IMR-90 (cell line): Measurements from ENCODE around the gene PGS1. TPM values are rescaled to one million over a fixed set of nuclear protein-coding genes. Genes with fewer than 3 reads are reported as not detected.

ENCODE experiments used
- ATAC-seq: fragments of 200-7000 bp; cut with Tn5 transposase; 2 replicates; pipeline ENCODE4 v1.9.1; 2020; ENCODE audit warnings: low read depth, mild to moderate bottlenecking, moderate library complexity
- BruUV-seq: library from RNA; stranded (reverse); fragments of 400-500 nt; replicated peaks from 2 replicates; lab custom pipeline; 2021; lab: Mats Ljungman, UMichigan
- CTCF ChIA-PET: fragments of 300-600 bp; formaldehyde crosslinking; extraction: SDS; loops from one replicate; lab custom pipeline; 2021; ENCODE audit warnings: antibody characterized with exemption; lab: Yijun Ruan, JAX
- POLR2A ChIA-PET: fragments of 300-600 bp; sonication (Branson Sonifier 250); formaldehyde crosslinking; loops from one replicate; lab custom pipeline; 2022; ENCODE audit warnings: antibody characterized with exemption; ENCODE audit not compliant: unreplicated experiment; lab: Charles Lee
- DNase-seq: peaks from one replicate; pipeline ENCODE4 v3.0.0; 2013
- H2AFZ ChIP-seq: replicated peaks from 2 replicates; pipeline ENCODE3; 2013; ENCODE audit warnings: low read length, mild to moderate bottlenecking; ENCODE audit not compliant: poor library complexity
- H2AK5ac ChIP-seq: 2 replicates; pipeline ENCODE4 v1.6.1; 2013; ENCODE audit warnings: low read depth, low read length, inconsistent platforms
- H2AK9ac ChIP-seq: replicated peaks from 2 replicates; pipeline ENCODE3; 2013; ENCODE audit warnings: mild to moderate bottlenecking, low read depth, low read length, moderate library complexity; ENCODE audit not compliant: poor library complexity
- H2BK120ac ChIP-seq: 2 replicates; pipeline ENCODE4 v1.6.1; 2013; ENCODE audit warnings: low read depth, low read length, inconsistent platforms
- H2BK15ac ChIP-seq: 3 replicates; pipeline ENCODE4 v1.6.1; 2013; ENCODE audit warnings: low read depth, low read length, inconsistent platforms
- H2BK20ac ChIP-seq: 2 replicates; pipeline ENCODE4 v1.6.1; 2013; ENCODE audit warnings: low read depth, mild to moderate bottlenecking, inconsistent platforms, low read length, moderate library complexity
- H2BK5ac ChIP-seq: 2 replicates; pipeline ENCODE4 v1.6.1; 2013; ENCODE audit warnings: mild to moderate bottlenecking, low read depth, low read length, inconsistent platforms; ENCODE audit not compliant: poor library complexity, severe bottlenecking
- H3K14ac ChIP-seq: replicated peaks from 2 replicates; pipeline ENCODE4 v1.6.1; 2013; ENCODE audit warnings: low read depth, low read length, inconsistent platforms
- H3K18ac ChIP-seq: 2 replicates; pipeline ENCODE4 v1.6.1; 2013; ENCODE audit warnings: low read depth, low read length, control low read depth
- H3K23ac ChIP-seq: 2 replicates; pipeline ENCODE4 v1.6.1; 2013; ENCODE audit warnings: low read depth, low read length, inconsistent platforms
- H3K27ac ChIP-seq: 2 replicates; pipeline ENCODE4 v1.5.1; 2013; ENCODE audit warnings: mild to moderate bottlenecking, control low read depth, low read length; ENCODE audit not compliant: insufficient read depth
- H3K27me3 ChIP-seq: 2 replicates; pipeline ENCODE4 v1.6.1; 2013; ENCODE audit warnings: low read length; ENCODE audit not compliant: control insufficient read depth, insufficient read depth
- H3K36me3 ChIP-seq: 2 replicates; pipeline ENCODE4 v1.6.1; 2013; ENCODE audit warnings: low read length, mixed read lengths; ENCODE audit not compliant: control insufficient read depth, insufficient read depth
- H3K4ac ChIP-seq: 2 replicates; pipeline ENCODE4 v1.6.1; 2013; ENCODE audit warnings: low read depth, low read length, inconsistent platforms
- H3K4me1 ChIP-seq: 2 replicates; pipeline ENCODE4 v1.6.1; 2013; ENCODE audit warnings: low read length, mixed read lengths; ENCODE audit not compliant: control insufficient read depth, insufficient read depth
- H3K4me2 ChIP-seq: 2 replicates; pipeline ENCODE4 v1.6.1; 2013; ENCODE audit warnings: low read depth, mild to moderate bottlenecking, control low read depth, low read length, moderate library complexity
- H3K4me3 ChIP-seq: 2 replicates; pipeline ENCODE4 v1.5.1; 2013; ENCODE audit warnings: low read depth, mild to moderate bottlenecking, control low read depth, low read length, moderate library complexity; ENCODE audit not compliant: insufficient read depth
- H3K56ac ChIP-seq: 2 replicates; pipeline ENCODE4 v1.6.1; 2013; ENCODE audit warnings: low read length, inconsistent platforms; ENCODE audit not compliant: insufficient read depth; ENCODE audit errors: extremely low read depth
- H3K79me1 ChIP-seq, 2 experiments: 2 replicates each; pipeline ENCODE4 v1.6.1; 2013; ENCODE audit warnings: low read length in 2 of 2, inconsistent platforms in 1 of 2, low read depth in 1 of 2
- H3K9ac ChIP-seq: 2 replicates; pipeline ENCODE4 v1.6.1; 2013; ENCODE audit warnings: low read depth, low read length, control low read depth
- H3K9me1 ChIP-seq: 2 replicates; pipeline ENCODE4 v1.6.1; 2013; ENCODE audit warnings: low read length, inconsistent platforms; ENCODE audit not compliant: insufficient read depth
- H3K9me3 ChIP-seq: 2 replicates; pipeline ENCODE4 v1.6.1; 2013; ENCODE audit warnings: low read length; ENCODE audit not compliant: control insufficient read depth, insufficient read depth
- H4K20me1 ChIP-seq: 2 replicates; pipeline ENCODE4 v1.6.1; 2013; ENCODE audit warnings: low read length, inconsistent platforms; ENCODE audit not compliant: insufficient read depth
- H4K5ac ChIP-seq: 2 replicates; pipeline ENCODE4 v1.6.1; 2013; ENCODE audit warnings: mild to moderate bottlenecking, low read depth, low read length, control low read depth
- H4K8ac ChIP-seq, 2 experiments: 2 replicates each; pipeline ENCODE4 v1.6.1; 2013; ENCODE audit warnings: low read depth in 2 of 2, low read length in 2 of 2, control low read depth in 1 of 2, inconsistent platforms in 1 of 2
- H4K91ac ChIP-seq: 2 replicates; pipeline ENCODE4 v1.6.1; 2013; ENCODE audit warnings: low read depth, low read length, inconsistent platforms; ENCODE audit not compliant: insufficient read depth
- BHLHE40 ChIP-seq: fragments of 150-350 bp; IDR thresholded peaks from 2 replicates; pipeline ENCODE4 v1.6.1; 2016; ENCODE audit warnings: mild to moderate bottlenecking, low read depth, low read length
- CEBPB ChIP-seq: IDR thresholded peaks from 2 replicates; pipeline ENCODE4 v1.6.1; 2012; ENCODE audit warnings: low read depth, low read length, improper control_type of control experiment
- CHD1 ChIP-seq: IDR thresholded peaks from 2 replicates; pipeline ENCODE4 v1.6.1; 2012; ENCODE audit warnings: low read depth, low read length, improper control_type of control experiment
- FOS ChIP-seq: fragments of 150-350 bp; IDR thresholded peaks from 2 replicates; pipeline ENCODE4 v1.6.1; 2016; ENCODE audit warnings: low read depth, low read length
- MAFK ChIP-seq: IDR thresholded peaks from 2 replicates; pipeline ENCODE4 v1.6.1; 2012; ENCODE audit warnings: low read depth, low read length, improper control_type of control experiment
- MAZ ChIP-seq: IDR thresholded peaks from 2 replicates; pipeline ENCODE4 v1.6.1; 2012; ENCODE audit warnings: low read depth, mild to moderate bottlenecking, low read length, improper control_type of control experiment, moderate library complexity, borderline replicate concordance
- MXI1 ChIP-seq: IDR thresholded peaks from 2 replicates; pipeline ENCODE4 v1.6.1; 2012; ENCODE audit warnings: low read depth, mild to moderate bottlenecking, low read length, moderate library complexity, borderline replicate concordance
- NFE2L2 ChIP-seq: fragments of 150-350 bp; IDR thresholded peaks from 2 replicates; pipeline ENCODE4 v1.6.1; 2016; ENCODE audit warnings: low read depth, mild to moderate bottlenecking, low read length
- POLR2A ChIP-seq: IDR thresholded peaks from 2 replicates; pipeline ENCODE4 v1.6.1; 2012; ENCODE audit warnings: mild to moderate bottlenecking, low read depth, low read length
- RAD21 ChIP-seq: IDR thresholded peaks from 2 replicates; pipeline ENCODE4 v1.6.1; 2012; ENCODE audit warnings: low read length, improper control_type of control experiment
- RFX5 ChIP-seq: IDR thresholded peaks from 2 replicates; pipeline ENCODE4 v1.8.0; 2012; ENCODE audit warnings: low read depth, mild to moderate bottlenecking, low read length, moderate library complexity
- WGBS, 2 experiments: methylation state at CpG; one replicate each; pipeline versions ENCODE4 v1.1.5 to v1.1.7; 2013; ENCODE audit warnings: missing lambda C conversion rate in 2 of 2; ENCODE audit not compliant: insufficient read length in 1 of 2; ENCODE audit errors: extremely low coverage in 2 of 2; 5-methylcytosine and 5-hydroxymethylcytosine counted together
- dilution Hi-C: fragments of 300-500 bp; cut with HindIII; formaldehyde crosslinking; loops from one replicate; pipeline ENCODE4 v1.14.3; 2018; ENCODE audit warnings: low sequenced_read_pairs; ENCODE audit not compliant: unreplicated experiment
- in situ Hi-C: fragments of 300-500 bp; cut with MboI; formaldehyde crosslinking; loops from 3 replicates; pipeline ENCODE4 v1.14.3; 2019; ENCODE audit warnings: low sequenced_read_pairs, inconsistent platforms, mixed read lengths
- intact Hi-C: fragments of 100-400 bp; cut with micrococcal nuclease; formaldehyde crosslinking; loops from 2 replicates; pipeline ENCODE4 v1.10.0; 2022
- polyA plus RNA-seq, 3 experiments: library from polyadenylated mRNA; depleted of rRNA; stranded (reverse); fragments of >200 nt; gene quantifications; 2 replicates each; pipeline ENCODE4 v1.2.3, GENCODE V29; 2012; ENCODE audit warnings: low replicate concordance in 1 of 3
- total RNA-seq: library from RNA; depleted of rRNA; stranded (reverse); fragments of >200 nt; gene quantifications from 2 replicates; pipeline ENCODE4 v1.2.3, GENCODE V29; 2012
- TF ChIP-seq, protein P1 (sequence below): fragments of 150-350 bp; IDR thresholded peaks from 2 replicates; pipeline ENCODE4 v1.6.1; 2017; ENCODE audit warnings: mild to moderate bottlenecking, antibody characterized with exemption, low read length, low read depth
- TF ChIP-seq, protein P2 (sequence below): conservative IDR thresholded peaks from 2 replicates; pipeline ENCODE4 v1.5.1; 2012; ENCODE audit warnings: mild to moderate bottlenecking, low read depth, low read length, improper control_type of control experiment

PGS1 gene
- total and polyA plus RNA-seq, 2 of the 4 experiments (the other 2 are of a cell fraction) = 18.5 to 43.2 TPM

DNA sequence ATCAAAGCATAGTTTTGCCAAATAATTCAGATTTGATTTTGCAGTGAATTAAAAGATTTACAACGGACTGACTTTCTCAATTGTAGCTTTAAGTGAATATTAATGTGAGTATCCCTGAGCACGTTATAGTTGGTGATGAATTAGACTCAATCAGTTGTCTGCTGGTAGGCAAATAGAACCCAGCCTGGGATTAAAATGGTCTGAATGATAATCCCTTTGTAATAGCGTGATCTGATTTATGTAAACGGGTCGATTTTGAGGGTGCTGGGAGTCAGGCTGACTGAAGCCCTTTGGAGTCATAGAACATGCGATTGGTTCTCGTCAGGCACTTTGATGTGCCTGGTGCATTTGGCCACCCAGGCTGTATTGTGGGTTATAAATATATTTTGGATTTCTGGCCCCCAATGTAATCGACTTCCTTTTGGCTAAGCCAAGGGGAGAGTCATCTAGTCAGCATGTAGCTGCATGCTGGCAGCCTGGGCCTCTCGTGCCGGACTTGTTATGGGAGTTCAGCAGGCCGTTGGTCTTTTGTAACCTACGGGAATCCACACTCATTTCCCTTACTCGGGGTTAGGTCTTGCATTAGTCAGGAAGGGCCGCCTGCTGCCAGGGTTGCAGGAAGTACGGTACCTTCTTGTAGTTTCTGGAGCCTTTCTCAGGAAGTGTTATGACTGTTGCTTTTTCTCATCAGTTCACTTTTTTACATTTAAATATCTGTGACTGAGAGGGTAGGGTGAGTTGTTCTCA is 5.4 kb downstream of the PGS1 start:
- H3K4me2 ChIP-seq = peak overlapping the region; percentile 77
- H3K27ac ChIP-seq = peak overlapping the region; percentile 95
- H3K4me3 ChIP-seq = no peak overlapping the region
- ChIA-PET POLR2A (no interaction called here), CTCF (interaction anchor here (0.6 to 1.7 kb wide), 2 partner anchors 23 to 73 kb away, joined by 4 read pairs; no protein-coding TSS in a partner anchor)
- in situ Hi-C loops = no loop called here
- H3K79me1 ChIP-seq = peaks cover 5 to 77% of the 10 kb centered on the region in 2 experiments
- H4K20me1 ChIP-seq = peaks cover 36% of the 10 kb centered on the region; the same call in 1 of the 2 replicates
- H4K5ac ChIP-seq = peak overlapping the region; percentile 71
- intact Hi-C loops = no loop called here
- H3K9me3 ChIP-seq = no peaks in the 10 kb centered on the region
- H2BK20ac ChIP-seq = peak overlapping the region; percentile 97; the same call in 1 of the 2 replicates
- peaks cover 43% of the 10 kb centered on the region for H3K9me1 ChIP-seq
- H3K56ac ChIP-seq = peak overlapping the region; percentile 58; the same call in 1 of the 2 replicates
- H2BK5ac ChIP-seq = peak overlapping the region; percentile 92
- peak overlapping the region; percentile 85 for H3K18ac ChIP-seq
- DNase-seq = peak; percentile 100
- H3K9ac ChIP-seq = peak overlapping the region; percentile 21; the same call in 1 of the 2 replicates
- H3K4ac ChIP-seq = peak overlapping the region; percentile 97
- H3K14ac ChIP-seq = peak overlapping the region; percentile 79
- peak overlapping the region; percentile 97 for H2BK120ac ChIP-seq
- TF ChIP-seq CHD1 (no peak; the same call in 1 of the 2 replicates), MAFK (peak; percentile 69), BHLHE40 (peak; percentile 99), NFE2L2 (peak; percentile 64; the same call in 1 of the 2 replicates), MXI1 (peak; percentile 71; the same call in 1 of the 2 replicates), FOS (peak; percentile 82; the same call in 1 of the 2 replicates), RAD21 (no peak), MAZ (0 out of 2 replicates have a peak, but pooled peaks have one; percentile 17), RFX5 (no peak), CEBPB (peak; percentile 88), POLR2A (no peak; the same call in 1 of the 2 replicates)
- TF ChIP-seq, protein P1, sequence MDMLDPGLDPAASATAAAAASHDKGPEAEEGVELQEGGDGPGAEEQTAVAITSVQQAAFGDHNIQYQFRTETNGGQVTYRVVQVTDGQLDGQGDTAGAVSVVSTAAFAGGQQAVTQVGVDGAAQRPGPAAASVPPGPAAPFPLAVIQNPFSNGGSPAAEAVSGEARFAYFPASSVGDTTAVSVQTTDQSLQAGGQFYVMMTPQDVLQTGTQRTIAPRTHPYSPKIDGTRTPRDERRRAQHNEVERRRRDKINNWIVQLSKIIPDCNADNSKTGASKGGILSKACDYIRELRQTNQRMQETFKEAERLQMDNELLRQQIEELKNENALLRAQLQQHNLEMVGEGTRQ = no peak
- TF ChIP-seq, protein P2, sequence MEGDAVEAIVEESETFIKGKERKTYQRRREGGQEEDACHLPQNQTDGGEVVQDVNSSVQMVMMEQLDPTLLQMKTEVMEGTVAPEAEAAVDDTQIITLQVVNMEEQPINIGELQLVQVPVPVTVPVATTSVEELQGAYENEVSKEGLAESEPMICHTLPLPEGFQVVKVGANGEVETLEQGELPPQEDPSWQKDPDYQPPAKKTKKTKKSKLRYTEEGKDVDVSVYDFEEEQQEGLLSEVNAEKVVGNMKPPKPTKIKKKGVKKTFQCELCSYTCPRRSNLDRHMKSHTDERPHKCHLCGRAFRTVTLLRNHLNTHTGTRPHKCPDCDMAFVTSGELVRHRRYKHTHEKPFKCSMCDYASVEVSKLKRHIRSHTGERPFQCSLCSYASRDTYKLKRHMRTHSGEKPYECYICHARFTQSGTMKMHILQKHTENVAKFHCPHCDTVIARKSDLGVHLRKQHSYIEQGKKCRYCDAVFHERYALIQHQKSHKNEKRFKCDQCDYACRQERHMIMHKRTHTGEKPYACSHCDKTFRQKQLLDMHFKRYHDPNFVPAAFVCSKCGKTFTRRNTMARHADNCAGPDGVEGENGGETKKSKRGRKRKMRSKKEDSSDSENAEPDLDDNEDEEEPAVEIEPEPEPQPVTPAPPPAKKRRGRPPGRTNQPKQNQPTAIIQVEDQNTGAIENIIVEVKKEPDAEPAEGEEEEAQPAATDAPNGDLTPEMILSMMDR = no peak
- H3K36me3 ChIP-seq = peaks cover 2% of the 10 kb centered on the region
- H2AK9ac ChIP-seq = no peak overlapping the region
- H3K23ac ChIP-seq = peak overlapping the region; percentile 97
- WGBS, 2 experiments = 44% methylated on average over 5 of the region's 15 CpGs; no CpG with 5 or more reads in 1 of the 2 experiments
- H2BK15ac ChIP-seq = peak overlapping the region; percentile 80; the same call in 2 of the 3 replicates
- dilution Hi-C loops = no loop called here
- no peak overlapping the region for H2AFZ ChIP-seq
- H4K8ac ChIP-seq = peak overlapping the region; percentile 75 to 94
- peak overlapping the region; percentile 64 for H4K91ac ChIP-seq
- no TSS peak for BruUV-seq
- H3K4me1 ChIP-seq = peaks cover 35% of the 10 kb centered on the region
- peak overlapping the region; percentile 73 for H2AK5ac ChIP-seq
- no peaks in the 10 kb centered on the region for H3K27me3 ChIP-seq
- ATAC-seq = peak; percentile 79
